Astrocyte of the cerebellum (primary cell): ENCODE data around the gene TOGARAM2.

Experiments
- DNase-seq: peaks from one replicate; pipeline ENCODE4 v3.0.0-alpha.2; 2011; ENCODE audit warnings: low read depth
- H3K4me3 ChIP-seq: 2 replicates; pipeline ENCODE4 v1.5.1; 2011; ENCODE audit warnings: mild to moderate bottlenecking, low read depth, low read length, moderate library complexity
- CTCF ChIP-seq: IDR thresholded peaks from 2 replicates; pipeline ENCODE4 v1.5.1; 2012; ENCODE audit warnings: low read length, low read depth, moderate library complexity, mild to moderate bottlenecking; ENCODE audit errors: missing control alignments
- in situ Hi-C: cut with HindIII; loops from 2 replicates; pipeline ENCODE4 v1.10.0; 2017; ENCODE audit warnings: low sequenced_read_pairs

TOGARAM2 gene

GRCh38 chr2:28990445-28990844, 9.3 kb downstream of the TOGARAM2 start:
- in situ Hi-C loops: no loop called here
- TF ChIP-seq CTCF: no peak
- DNase-seq: no peak
- no peak overlapping the region for H3K4me3 ChIP-seq

GRCh38 chr2:28991021-28991420, 9.9 kb downstream of the TOGARAM2 start:
- no peak for DNase-seq

GRCh38 chr2:28991460-28991859, 10.4 kb downstream of the TOGARAM2 start:
- in situ Hi-C loops: no loop called here
- DNase-seq: no peak
- no peak for TF ChIP-seq CTCF
- no peak overlapping the region for H3K4me3 ChIP-seq

More at GRCh38 chr2:28991021-28991420, 9.9 kb downstream of the TOGARAM2 start:
- in situ Hi-C loops: no loop called here
- TF ChIP-seq CTCF: no peak
- H3K4me3 ChIP-seq: no peak overlapping the region

- DNase-seq: no peak
- in situ Hi-C loops: no loop called here
- no peak overlapping the region for H3K4me3 ChIP-seq
- no peak for TF ChIP-seq CTCF
Measured at GRCh38 chr2:28993206-28993960, 12.3 kb downstream of the TOGARAM2 start.

GRCh38 chr2:28994074-28994473, 13.0 kb downstream of the TOGARAM2 start:
- H3K4me3 ChIP-seq: no peak overlapping the region
- in situ Hi-C loops: no loop called here
- no peak for DNase-seq
- TF ChIP-seq CTCF: no peak

- in situ Hi-C loops: no loop called here
- H3K4me3 ChIP-seq: no peak overlapping the region
- TF ChIP-seq CTCF: no peak
- DNase-seq: no peak
Measured at GRCh38 chr2:28994679-28995078, 13.6 kb downstream of the TOGARAM2 start.
